GM06990 (cell line): ENCODE data around the gene LGALS9.

Source experiments
- DNase-seq: peaks from one replicate; pipeline ENCODE4 v3.0.0-alpha.2; 2011; ENCODE audit not compliant: insufficient read length; ENCODE audit errors: extremely low read depth
- H3K27me3 ChIP-seq: replicated peaks from 2 replicates; pipeline ENCODE4 v1.6.0; 2011; ENCODE audit warnings: low read length; ENCODE audit not compliant: control insufficient read depth, insufficient read depth
- H3K36me3 ChIP-seq: 2 replicates; pipeline ENCODE4 v1.5.1; 2011; ENCODE audit warnings: low read length; ENCODE audit not compliant: control insufficient read depth, insufficient read depth
- H3K4me3 ChIP-seq: replicated peaks from 2 replicates; pipeline ENCODE4 v1.5.1; 2011; ENCODE audit warnings: low read depth, mild to moderate bottlenecking, control low read depth, low read length
- TF ChIP-seq, protein P1 (sequence below): IDR thresholded peaks from 2 replicates; pipeline ENCODE4 v1.5.1; 2011; ENCODE audit warnings: low read length, control low read depth, mild to moderate bottlenecking, inconsistent platforms; ENCODE audit not compliant: insufficient read depth, poor library complexity, severe bottlenecking

Gene LGALS9

DNA sequence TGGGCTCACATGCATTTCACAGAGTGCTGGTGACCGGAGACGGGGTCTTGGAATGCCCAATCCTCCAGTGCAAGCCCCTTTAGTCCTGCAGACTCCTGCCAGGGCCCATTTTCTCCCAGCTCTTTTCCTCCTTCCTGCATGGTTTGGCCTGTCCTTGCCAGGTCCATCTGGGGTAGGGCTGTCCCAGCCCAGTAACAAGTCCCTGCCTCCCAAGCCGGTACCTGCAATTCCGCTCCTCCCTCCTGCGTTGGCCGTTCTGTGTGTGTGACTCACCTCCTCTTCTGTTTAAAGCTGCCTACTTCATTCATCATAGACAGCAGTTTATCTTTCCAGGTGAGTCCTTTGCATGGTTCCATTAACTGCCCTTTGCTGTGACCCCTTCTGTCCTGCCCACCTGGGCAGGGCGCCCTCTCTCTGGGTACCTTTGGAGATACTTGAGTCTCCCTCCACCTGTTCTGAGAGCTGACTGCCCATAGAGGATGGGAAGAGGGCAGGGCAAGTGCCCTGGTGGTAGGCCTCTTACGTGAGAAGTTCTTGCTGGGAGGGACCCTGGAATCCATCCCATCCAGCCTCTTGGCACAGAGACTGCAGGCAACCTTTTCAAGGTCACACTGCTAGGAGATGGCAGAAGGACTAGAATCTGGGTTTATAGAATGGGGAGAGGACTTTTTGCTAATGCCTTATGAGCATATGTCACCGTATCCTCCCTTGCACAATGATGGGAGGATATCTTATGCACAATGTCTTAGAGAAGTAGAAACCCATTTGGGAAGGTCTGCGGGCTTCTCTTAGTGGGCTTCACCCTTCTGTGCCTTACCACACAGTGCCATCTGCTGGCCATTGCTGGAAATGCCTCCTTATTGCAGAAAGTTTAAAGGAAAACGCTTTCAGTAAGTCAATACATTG lies 29.7 kb upstream of the LGALS9 start:
- no peak overlapping the region for H3K4me3 ChIP-seq
- TF ChIP-seq, protein P1, sequence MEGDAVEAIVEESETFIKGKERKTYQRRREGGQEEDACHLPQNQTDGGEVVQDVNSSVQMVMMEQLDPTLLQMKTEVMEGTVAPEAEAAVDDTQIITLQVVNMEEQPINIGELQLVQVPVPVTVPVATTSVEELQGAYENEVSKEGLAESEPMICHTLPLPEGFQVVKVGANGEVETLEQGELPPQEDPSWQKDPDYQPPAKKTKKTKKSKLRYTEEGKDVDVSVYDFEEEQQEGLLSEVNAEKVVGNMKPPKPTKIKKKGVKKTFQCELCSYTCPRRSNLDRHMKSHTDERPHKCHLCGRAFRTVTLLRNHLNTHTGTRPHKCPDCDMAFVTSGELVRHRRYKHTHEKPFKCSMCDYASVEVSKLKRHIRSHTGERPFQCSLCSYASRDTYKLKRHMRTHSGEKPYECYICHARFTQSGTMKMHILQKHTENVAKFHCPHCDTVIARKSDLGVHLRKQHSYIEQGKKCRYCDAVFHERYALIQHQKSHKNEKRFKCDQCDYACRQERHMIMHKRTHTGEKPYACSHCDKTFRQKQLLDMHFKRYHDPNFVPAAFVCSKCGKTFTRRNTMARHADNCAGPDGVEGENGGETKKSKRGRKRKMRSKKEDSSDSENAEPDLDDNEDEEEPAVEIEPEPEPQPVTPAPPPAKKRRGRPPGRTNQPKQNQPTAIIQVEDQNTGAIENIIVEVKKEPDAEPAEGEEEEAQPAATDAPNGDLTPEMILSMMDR, result peak; percentile 90
- DNase-seq, result peak; percentile 44
- H3K36me3 ChIP-seq, result peaks cover 26% of the 10 kb centered on the region
- no peaks in the 10 kb centered on the region for H3K27me3 ChIP-seq

DNA sequence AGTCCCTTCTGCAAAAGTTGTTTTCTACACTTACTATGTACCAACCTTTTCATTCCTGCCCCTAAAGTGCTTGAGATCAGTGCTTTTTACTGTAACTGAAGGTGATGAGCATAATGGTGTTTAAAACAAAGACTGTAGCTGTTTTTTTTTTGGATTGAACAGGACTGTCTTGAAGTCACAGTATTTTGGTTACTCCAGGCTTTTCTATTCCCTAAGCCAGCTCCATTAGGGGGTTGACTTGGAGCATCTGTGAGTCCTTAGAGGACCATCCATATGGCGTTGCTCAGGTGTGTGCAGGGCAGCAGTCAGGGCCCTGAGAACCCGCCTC lies 29.0 kb upstream of the LGALS9 start:
- Histone ChIP-seq H3K4me3 (no peak overlapping the region), H3K36me3 (peaks cover 23% of the 10 kb centered on the region), H3K27me3 (no peaks in the 10 kb centered on the region)
- DNase-seq, result no peak
- TF ChIP-seq, protein P1, result no peak

- TF ChIP-seq, protein P1, result peak; percentile 97
- DNase-seq, result peak; percentile 49
- H3K4me3 ChIP-seq, result no peak overlapping the region
- H3K36me3 ChIP-seq, result peaks cover 21% of the 10 kb centered on the region
- H3K27me3 ChIP-seq, result no peaks in the 10 kb centered on the region
Observed at GRCh38 chr17:27602721-27603420, 28.1 kb upstream of the LGALS9 start.

GRCh38 chr17:27603421-27603770 lies 27.6 kb upstream of the LGALS9 start:
- TF ChIP-seq, protein P1, result no peak
- DNase-seq, result no peak
- Histone ChIP-seq H3K4me3 (no peak overlapping the region), H3K27me3 (no peaks in the 10 kb centered on the region), H3K36me3 (peaks cover 20% of the 10 kb centered on the region)

DNA sequence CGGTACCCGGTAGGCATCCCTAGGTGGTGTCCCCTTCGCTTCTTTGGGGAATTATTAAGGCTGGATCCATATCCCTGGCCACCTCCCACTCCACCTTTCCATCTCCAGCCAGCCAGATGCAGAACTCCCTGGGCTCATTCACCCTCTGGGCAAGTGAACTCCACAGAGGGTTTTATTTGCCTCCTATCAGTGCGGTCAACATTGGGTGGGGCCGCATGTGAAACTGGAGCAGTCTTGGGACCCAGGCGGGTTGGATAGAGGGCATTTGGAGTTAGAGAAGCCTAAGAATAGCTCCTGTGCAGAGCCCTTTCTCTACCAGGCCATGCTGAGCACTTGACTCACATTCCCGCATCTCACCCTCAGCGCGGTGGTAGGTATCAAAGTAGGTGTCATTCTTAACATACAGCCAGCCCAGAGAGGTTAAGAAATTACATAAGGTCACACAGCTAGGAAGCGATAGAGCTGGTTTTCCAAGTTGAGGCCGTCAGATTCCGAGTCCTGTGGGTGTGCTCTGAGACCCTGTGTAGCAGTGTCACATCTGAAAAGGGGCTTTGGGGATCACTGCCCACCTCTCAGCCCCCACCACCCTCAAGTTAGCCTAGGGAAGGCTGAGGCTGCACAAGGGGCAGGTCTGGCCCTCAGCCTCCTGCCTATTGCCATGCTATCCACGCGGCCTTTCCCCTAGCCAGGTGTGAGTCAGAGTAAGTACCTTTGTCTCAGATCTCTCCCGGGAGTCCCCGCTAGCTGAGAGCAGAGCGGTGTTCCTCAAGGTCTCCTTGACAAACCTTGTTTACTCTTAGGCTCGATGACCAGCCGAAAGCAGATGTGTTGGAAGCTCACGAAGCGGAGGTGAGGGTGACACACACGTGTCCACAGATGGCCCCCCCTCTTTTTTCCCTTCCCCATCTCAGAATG lies 26.9 kb upstream of the LGALS9 start:
- DNase-seq, result no peak
- H3K27me3 ChIP-seq, result no peaks in the 10 kb centered on the region
- H3K4me3 ChIP-seq, result no peak overlapping the region
- H3K36me3 ChIP-seq, result peaks cover 24% of the 10 kb centered on the region
- TF ChIP-seq, protein P1, result no peak
